Measurements from ENCODE around the gene SLC3A2. TPM values are rescaled to one million over a fixed set of nuclear protein-coding genes. Genes with fewer than 3 reads are reported as not detected.

SLC3A2 gene
- total RNA-seq, 1 experiment from 2014 or later, result 275 TPM

GRCh38 chr11:62909107-62909894 is 28.6 kb downstream of the SLC3A2 start:
- DNase-seq (ENCODE audit: low read depth), result peak; percentile 76

GRCh38 chr11:62910141-62910882 is 29.6 kb downstream of the SLC3A2 start:
- no peak for DNase-seq (ENCODE audit: low read depth)

- DNase-seq (ENCODE audit: low read depth), result no peak
Observed at GRCh38 chr11:62911137-62912130, 30.7 kb downstream of the SLC3A2 start.

- DNase-seq (ENCODE audit: low read depth), result no peak
Observed at GRCh38 chr11:62912268-62912667, 31.6 kb downstream of the SLC3A2 start.

- DNase-seq (ENCODE audit: low read depth), result no peak
Observed at GRCh38 chr11:62914416-62914815, 33.7 kb downstream of the SLC3A2 start.

- DNase-seq (ENCODE audit: low read depth), result no peak
Observed at GRCh38 chr11:62917906-62918502, 37.3 kb downstream of the SLC3A2 start.

- no peak for DNase-seq (ENCODE audit: low read depth)
Observed at GRCh38 chr11:62918531-62918930, 37.8 kb downstream of the SLC3A2 start.

- DNase-seq (ENCODE audit: low read depth), result no peak
Observed at GRCh38 chr11:62919476-62919875, 38.8 kb downstream of the SLC3A2 start.

GRCh38 chr11:62919898-62920640 is 39.4 kb downstream of the SLC3A2 start:
- DNase-seq (ENCODE audit: low read depth), result no peak

- no peak for DNase-seq (ENCODE audit: low read depth)
Observed at GRCh38 chr11:62921201-62921572, 40.5 kb downstream of the SLC3A2 start, which contains the start of gene CHRM1. Gene CHRM1, minus strand, starts transcription at chr11:62921363. Its CDS starts 10,263 bp downstream, at chr11:62911100.

- peak; percentile 51 for DNase-seq (ENCODE audit: low read depth)
Observed at GRCh38 chr11:62921573-62922188, 41.0 kb downstream of the SLC3A2 start.

GRCh38 chr11:62922189-62922589 is 41.5 kb downstream of the SLC3A2 start:
- no peak for DNase-seq (ENCODE audit: low read depth)

- no peak for DNase-seq (ENCODE audit: low read depth)
Observed at GRCh38 chr11:62922653-62923431, 42.1 kb downstream of the SLC3A2 start.

- no peak for DNase-seq (ENCODE audit: low read depth)
Observed at GRCh38 chr11:62923601-62924411, 43.1 kb downstream of the SLC3A2 start.

- DNase-seq (ENCODE audit: low read depth), result no peak
Observed at GRCh38 chr11:62925308-62925707, 44.6 kb downstream of the SLC3A2 start.

GRCh38 chr11:62925745-62926679 is 45.3 kb downstream of the SLC3A2 start:
- no peak for DNase-seq (ENCODE audit: low read depth)

Measured in HT1080 (cell line).